Prostate gland (tissue), 2 donors: ENCODE results near the gene PPM1L.

ENCODE experiments used
- CTCF ChIP-seq, 4 experiments: fragments of 200-600 bp in 2 of 4; fragments of 450-650 bp in 2 of 4; sonication (generic) in 2 of 4; IDR thresholded peaks; 1 replicate in 3 of 4; 2 replicates in 1 of 4; pipeline ENCODE4 v1.5.1; 2016 to 2019; ENCODE audit warnings: antibody characterized with exemption in 4 of 4, mild to moderate bottlenecking in 2 of 4, moderate library complexity in 2 of 4
- POLR2A ChIP-seq: fragments of 450-650 bp; IDR thresholded peaks from one replicate; pipeline ENCODE4 v1.6.1; 2016; ENCODE audit warnings: antibody characterized with exemption, mild to moderate bottlenecking

- no peak for TF ChIP-seq CTCF (IDR thresholded peaks at IDR 0.05)
- no peak for TF ChIP-seq POLR2A
Measured at GRCh38 chr3:160948273-160948672, 192.2 kb downstream of the PPM1L start.
